C4-2B (cell line): ENCODE data around the gene FAM222B.

ENCODE experiments used
- CTCF ChIP-seq: fragments of 450-650 bp; conservative IDR thresholded peaks from 2 replicates; pipeline ENCODE4 v1.5.1; 2017; ENCODE audit warnings: mild to moderate bottlenecking
- ZFX ChIP-seq: fragments of 450-650 bp; IDR thresholded peaks from 2 replicates; pipeline ENCODE4 v1.6.1; 2017

- TF ChIP-seq CTCF, result no peak
- TF ChIP-seq ZFX, result no peak
Observed at GRCh38 chr17:28717578-28718332, 124.8 kb downstream of the FAM222B start, which contains the start of gene RAB34.
